Fibroblast of villous mesenchyme (primary cell): ENCODE results near the gene PITHD1. TPM values are rescaled to one million over a fixed set of nuclear protein-coding genes. Genes with fewer than 3 reads are reported as not detected.
"Not testable (repeated sequence)": the region's sequence is repeated elsewhere in the genome, so short reads cannot be mapped to it uniquely, and the experiment has no call there.

ENCODE experiments used
- DNase-seq: peaks from one replicate; pipeline ENCODE4 v3.0.0-alpha.2; 2010; ENCODE audit warnings: low read depth
- H3K4me3 ChIP-seq: 2 replicates; pipeline ENCODE4 v1.5.1; 2011; ENCODE audit warnings: low read depth, mild to moderate bottlenecking, low read length
- CTCF ChIP-seq: IDR thresholded peaks from 2 replicates; pipeline ENCODE4 v1.5.1; 2012; ENCODE audit warnings: low read depth, mild to moderate bottlenecking, low read length; ENCODE audit not compliant: insufficient read depth
- total RNA-seq: library from RNA; depleted of rRNA; stranded (reverse); fragments of >200 nt; gene quantifications from 2 replicates; pipeline ENCODE4 v1.2.3, GENCODE V29; 2012

Gene PITHD1
- total RNA-seq, 1 donor = 28.9 TPM

- peak overlapping the region; percentile 90 for H3K4me3 ChIP-seq
- TF ChIP-seq CTCF = no peak
- no peak for DNase-seq
These were observed 21.0 kb downstream of the PITHD1 start for GRCh38 chr1:23799255-23799569.

- DNase-seq = peak; percentile 79
- H3K4me3 ChIP-seq = peak overlapping the region; percentile 90
- no peak for TF ChIP-seq CTCF
These were observed 21.6 kb downstream of the PITHD1 start for GRCh38 chr1:23799570-23800399.

GRCh38 chr1:23800400-23801337 is 22.5 kb downstream of the PITHD1 start, which contains the start of gene GALE:
TSS of gene GALE (minus strand) at chr1:23800754. CDS start at chr1:23799007, 1,747 bp downstream.
- H3K4me3 ChIP-seq = peak within 1 kb of the TSS; percentile 90
- DNase-seq = peak; percentile 95
- no peak for TF ChIP-seq CTCF

GRCh38 chr1:23801338-23801748 is 23.1 kb downstream of the PITHD1 start:
- H3K4me3 ChIP-seq = peak overlapping the region; percentile 90
- no peak for DNase-seq
- TF ChIP-seq CTCF = no peak

GRCh38 chr1:23801876-23802275 is 23.7 kb downstream of the PITHD1 start:
- no peak for TF ChIP-seq CTCF
- no peak for DNase-seq
- no peak overlapping the region for H3K4me3 ChIP-seq

GRCh38 chr1:23802809-23803342 is 24.7 kb downstream of the PITHD1 start:
- DNase-seq, H3K4me3 ChIP-seq: not testable (repeated sequence)

- DNase-seq = no peak
- TF ChIP-seq CTCF = no peak
- H3K4me3 ChIP-seq = no peak overlapping the region
These were observed 25.5 kb downstream of the PITHD1 start for GRCh38 chr1:23803674-23804073.
